Prostate gland (tissue), 2 donors: ENCODE data around the gene DLK1.

Experiments
- CTCF ChIP-seq, 4 experiments: fragments of 200-600 bp in 2 of 4; fragments of 450-650 bp in 2 of 4; sonication (generic) in 2 of 4; IDR thresholded peaks; 1 replicate in 3 of 4; 2 replicates in 1 of 4; pipeline ENCODE4 v1.5.1; 2016 to 2019; ENCODE audit warnings: antibody characterized with exemption in 4 of 4, mild to moderate bottlenecking in 2 of 4, moderate library complexity in 2 of 4
- POLR2A ChIP-seq: fragments of 450-650 bp; IDR thresholded peaks from one replicate; pipeline ENCODE4 v1.6.1; 2016; ENCODE audit warnings: antibody characterized with exemption, mild to moderate bottlenecking
- POLR2AphosphoS5 ChIP-seq: sonication (generic); formaldehyde crosslinking; IDR thresholded peaks from one replicate; pipeline ENCODE4 v1.6.1; 2017; ENCODE audit warnings: antibody characterized with exemption

GRCh38 chr14:100783630-100784370, 57.1 kb downstream of the DLK1 start:
- TF ChIP-seq POLR2AphosphoS5 = no peak
- TF ChIP-seq CTCF (IDR thresholded peaks at IDR 0.05) = no peak
- TF ChIP-seq POLR2A = no peak
